Bronchial epithelial cell (primary cell): ENCODE results near the gene MRPL40. TPM values are rescaled to one million over a fixed set of nuclear protein-coding genes. Genes with fewer than 3 reads are reported as not detected.

Experiments
- DNase-seq: peaks from one replicate; pipeline ENCODE4 v3.0.0-alpha.2; 2010; ENCODE audit warnings: low read depth
- FAIRE-seq: peaks from 2 replicates; lab custom pipeline; 2011; peaks lifted over from hg19 to GRCh38; lab: Jason Lieb, UNC
- H3K27me3 ChIP-seq: 2 replicates; pipeline ENCODE4 v1.5.1; 2011; ENCODE audit warnings: low read length; ENCODE audit not compliant: control insufficient read depth, insufficient read depth
- H3K36me3 ChIP-seq: 2 replicates; pipeline ENCODE4 v1.5.1; 2011; ENCODE audit warnings: low read length; ENCODE audit not compliant: control insufficient read depth, insufficient read depth
- H3K4me3 ChIP-seq: 2 replicates; pipeline ENCODE4 v1.5.1; 2011; ENCODE audit warnings: mild to moderate bottlenecking, low read depth, low read length, control low read depth
- CTCF ChIP-seq: IDR thresholded peaks from 2 replicates; pipeline ENCODE4 v1.5.1; 2011; ENCODE audit warnings: mild to moderate bottlenecking, moderate library complexity, low read length, control low read depth, inconsistent platforms; ENCODE audit not compliant: insufficient read depth, severe bottlenecking
- total RNA-seq: library from RNA; depleted of rRNA; stranded (reverse); fragments of >200 nt; gene quantifications from 2 replicates; pipeline ENCODE4 v1.2.1, GENCODE V29; 2014

The MRPL40 gene
- total RNA-seq, 1 donor from 2014 or later: 60.8 TPM

- peaks cover 16% of the 10 kb centered on the region for H3K36me3 ChIP-seq
- DNase-seq: no peak
Measured at GRCh38 chr22:19407649-19408606, 24.4 kb upstream of the MRPL40 start.

GRCh38 chr22:19410941-19411689 lies 21.2 kb upstream of the MRPL40 start:
- DNase-seq (no peak), FAIRE-seq (no peak)
- no peaks in the 10 kb centered on the region for H3K27me3 ChIP-seq
- TF ChIP-seq CTCF: no peak
- no peak overlapping the region for H3K4me3 ChIP-seq
- peaks cover 12% of the 10 kb centered on the region for H3K36me3 ChIP-seq

More at GRCh38 chr22:19407649-19408606, 24.4 kb upstream of the MRPL40 start:
- Histone ChIP-seq H3K4me3 (no peak overlapping the region), H3K27me3 (no peaks in the 10 kb centered on the region)
- FAIRE-seq: no peak
- TF ChIP-seq CTCF: no peak

GRCh38 chr22:19411690-19412045 lies 20.7 kb upstream of the MRPL40 start:
- Histone ChIP-seq H3K36me3 (peaks cover 9% of the 10 kb centered on the region), H3K27me3 (no peaks in the 10 kb centered on the region), H3K4me3 (no peak overlapping the region)
- no peak for DNase-seq
- FAIRE-seq: no peak
- TF ChIP-seq CTCF: no peak

DNA sequence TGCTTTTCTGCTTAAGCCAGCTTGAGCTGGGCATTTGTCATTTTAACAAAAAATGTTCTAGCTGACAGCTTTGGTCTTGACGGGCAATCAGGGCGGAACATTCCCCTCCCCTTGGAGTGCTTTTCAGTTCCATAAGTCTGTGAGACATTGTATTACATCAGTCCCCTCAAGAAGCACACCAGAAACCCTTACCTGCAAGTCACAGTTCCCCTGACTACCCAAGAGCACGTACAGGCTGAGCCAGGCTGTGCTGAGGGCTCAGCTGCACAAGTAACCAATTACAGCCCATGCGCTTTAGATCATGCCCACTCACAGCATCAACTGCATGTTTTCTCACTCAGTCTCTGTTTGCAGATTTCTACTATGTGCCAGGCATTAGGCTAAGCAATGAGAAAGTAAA lies 19.9 kb upstream of the MRPL40 start:
- Histone ChIP-seq H3K4me3 (no peak overlapping the region), H3K36me3 (peaks cover 9% of the 10 kb centered on the region), H3K27me3 (no peaks in the 10 kb centered on the region)
- no peak for TF ChIP-seq CTCF
- DNase-seq (no peak), FAIRE-seq (no peak)

GRCh38 chr22:19412923-19413322 lies 19.4 kb upstream of the MRPL40 start:
- Histone ChIP-seq H3K27me3 (no peaks in the 10 kb centered on the region), H3K4me3 (no peak overlapping the region), H3K36me3 (peaks cover 6% of the 10 kb centered on the region)
- FAIRE-seq (no peak), DNase-seq (no peak)
- no peak for TF ChIP-seq CTCF
